Prostate gland (tissue), 2 donors: ENCODE results near the gene SPATA24.

Experiments used
- CTCF ChIP-seq, 4 experiments: fragments of 200-600 bp in 2 of 4; fragments of 450-650 bp in 2 of 4; sonication (generic) in 2 of 4; IDR thresholded peaks; 1 replicate in 3 of 4; 2 replicates in 1 of 4; pipeline ENCODE4 v1.5.1; 2016 to 2019; ENCODE audit warnings: antibody characterized with exemption in 4 of 4, mild to moderate bottlenecking in 2 of 4, moderate library complexity in 2 of 4
- POLR2A ChIP-seq: fragments of 450-650 bp; IDR thresholded peaks from one replicate; pipeline ENCODE4 v1.6.1; 2016; ENCODE audit warnings: antibody characterized with exemption, mild to moderate bottlenecking

GRCh38 chr5:139391570-139392323 lies 12.1 kb downstream of the SPATA24 start:
- TF ChIP-seq CTCF (IDR thresholded peaks at IDR 0.05) (no peak), POLR2A (no peak)
